Keratinocyte (primary cell): Measurements from ENCODE around the gene FRAS1.

Experiments
- EZH2 ChIP-seq: IDR thresholded peaks from one replicate; pipeline ENCODE4 v1.6.1; 2012; ENCODE audit warnings: inconsistent platforms, mild to moderate bottlenecking, low read length, moderate library complexity
- TF ChIP-seq, protein P1 (sequence below), 3 experiments: IDR thresholded peaks in 1 of 3; conservative IDR thresholded peaks in 1 of 3; optimal IDR thresholded peaks in 1 of 3; 2 replicates in 2 of 3; 3 replicates in 1 of 3; pipeline versions ENCODE3 to v1.5.1; 2011; ENCODE audit warnings: low read length in 3 of 3, mild to moderate bottlenecking in 3 of 3, moderate library complexity in 2 of 3, control low read depth in 1 of 3, inconsistent platforms in 1 of 3; ENCODE audit not compliant: insufficient read depth in 2 of 3; ENCODE audit errors: extremely low read depth in 1 of 3

DNA sequence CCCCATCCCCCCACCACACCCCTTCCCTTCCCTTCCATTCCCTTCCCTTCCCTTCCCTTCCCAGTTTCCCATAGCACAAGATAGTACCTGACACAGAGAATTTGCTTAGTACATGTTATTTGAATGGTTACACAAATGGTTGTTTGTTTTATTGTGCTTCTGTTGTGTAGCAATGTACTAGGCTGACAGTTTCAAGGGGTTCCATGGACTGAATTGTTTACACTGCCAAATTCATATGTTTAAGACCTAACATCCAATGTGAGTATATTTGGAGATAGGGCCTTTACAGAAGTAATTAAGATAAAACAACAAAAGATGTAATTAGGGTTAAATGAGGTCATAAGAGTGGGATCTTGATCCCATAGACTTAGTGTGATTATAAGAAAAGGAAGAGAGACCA is 133.5 kb downstream of the FRAS1 start:
- TF ChIP-seq, protein P1, sequence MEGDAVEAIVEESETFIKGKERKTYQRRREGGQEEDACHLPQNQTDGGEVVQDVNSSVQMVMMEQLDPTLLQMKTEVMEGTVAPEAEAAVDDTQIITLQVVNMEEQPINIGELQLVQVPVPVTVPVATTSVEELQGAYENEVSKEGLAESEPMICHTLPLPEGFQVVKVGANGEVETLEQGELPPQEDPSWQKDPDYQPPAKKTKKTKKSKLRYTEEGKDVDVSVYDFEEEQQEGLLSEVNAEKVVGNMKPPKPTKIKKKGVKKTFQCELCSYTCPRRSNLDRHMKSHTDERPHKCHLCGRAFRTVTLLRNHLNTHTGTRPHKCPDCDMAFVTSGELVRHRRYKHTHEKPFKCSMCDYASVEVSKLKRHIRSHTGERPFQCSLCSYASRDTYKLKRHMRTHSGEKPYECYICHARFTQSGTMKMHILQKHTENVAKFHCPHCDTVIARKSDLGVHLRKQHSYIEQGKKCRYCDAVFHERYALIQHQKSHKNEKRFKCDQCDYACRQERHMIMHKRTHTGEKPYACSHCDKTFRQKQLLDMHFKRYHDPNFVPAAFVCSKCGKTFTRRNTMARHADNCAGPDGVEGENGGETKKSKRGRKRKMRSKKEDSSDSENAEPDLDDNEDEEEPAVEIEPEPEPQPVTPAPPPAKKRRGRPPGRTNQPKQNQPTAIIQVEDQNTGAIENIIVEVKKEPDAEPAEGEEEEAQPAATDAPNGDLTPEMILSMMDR (optimal IDR thresholded peaks at IDR 0.05 in 1 of 3, IDR thresholded peaks at IDR 0.05 in 1 of 3, conservative IDR thresholded peaks at IDR 0.05 in 1 of 3; ENCODE audit: extremely low read depth in 1 of 3, insufficient read depth in 2 of 3, low read length in 3 of 3) = no peak
- no peak for TF ChIP-seq EZH2
